Measurements from ENCODE around the gene CTBP2.
A peak's percentile ranks its signal among the peaks of the same experiment; 100 is the strongest.

Gene CTBP2

GRCh38 chr10:125106586-125106985, 53.8 kb downstream of the CTBP2 start:
- no peak for DNase-seq (ENCODE audit: low read depth)

GRCh38 chr10:125105706-125106255, 54.6 kb downstream of the CTBP2 start:
- no peak for DNase-seq (ENCODE audit: low read depth)

- DNase-seq (ENCODE audit: low read depth): no peak
Observed at GRCh38 chr10:125105155-125105554, 55.2 kb downstream of the CTBP2 start.

- DNase-seq (ENCODE audit: low read depth): no peak
Observed at GRCh38 chr10:125104559-125104958, 55.8 kb downstream of the CTBP2 start.

GRCh38 chr10:125103924-125104323, 56.4 kb downstream of the CTBP2 start:
- no peak for DNase-seq (ENCODE audit: low read depth)

- DNase-seq (ENCODE audit: low read depth): no peak
Observed at GRCh38 chr10:125103466-125103865, 56.9 kb downstream of the CTBP2 start.

- no peak for DNase-seq (ENCODE audit: low read depth)
Observed at GRCh38 chr10:125102821-125103220, 57.5 kb downstream of the CTBP2 start.

GRCh38 chr10:125102246-125102645, 58.1 kb downstream of the CTBP2 start:
- peak; percentile 53 for DNase-seq (ENCODE audit: low read depth)

- DNase-seq (ENCODE audit: low read depth): no peak
Observed at GRCh38 chr10:125101581-125101980, 58.8 kb downstream of the CTBP2 start.

GRCh38 chr10:125101049-125101448, 59.3 kb downstream of the CTBP2 start:
- no peak for DNase-seq (ENCODE audit: low read depth)

- DNase-seq (ENCODE audit: low read depth): no peak
Observed at GRCh38 chr10:125097409-125098070, 62.8 kb downstream of the CTBP2 start.

- DNase-seq (ENCODE audit: low read depth): no peak
Observed at GRCh38 chr10:125096975-125097374, 63.4 kb downstream of the CTBP2 start.

GRCh38 chr10:125096371-125096770, 64.0 kb downstream of the CTBP2 start:
- no peak for DNase-seq (ENCODE audit: low read depth)

- DNase-seq (ENCODE audit: low read depth): no peak
Observed at GRCh38 chr10:125095776-125096175, 64.6 kb downstream of the CTBP2 start.

GRCh38 chr10:125095228-125095627, 65.1 kb downstream of the CTBP2 start:
- DNase-seq (ENCODE audit: low read depth): no peak

- no peak for DNase-seq (ENCODE audit: low read depth)
Observed at GRCh38 chr10:125094806-125095205, 65.6 kb downstream of the CTBP2 start.

- no peak for DNase-seq (ENCODE audit: low read depth)
Observed at GRCh38 chr10:125093974-125094705, 66.2 kb downstream of the CTBP2 start.

GRCh38 chr10:125093199-125093973, 67.0 kb downstream of the CTBP2 start:
- DNase-seq (ENCODE audit: low read depth): peak; percentile 36

GRCh38 chr10:125092564-125093031, 67.8 kb downstream of the CTBP2 start:
- DNase-seq (ENCODE audit: low read depth): no peak

- no peak for DNase-seq (ENCODE audit: low read depth)
Observed at GRCh38 chr10:125091891-125092290, 68.5 kb downstream of the CTBP2 start.

GRCh38 chr10:125089469-125089868, 70.9 kb downstream of the CTBP2 start:
- DNase-seq (ENCODE audit: low read depth): no peak

- no peak for DNase-seq (ENCODE audit: low read depth)
Observed at GRCh38 chr10:125087897-125088215, 72.5 kb downstream of the CTBP2 start.
